GM23338 (cell line): Measurements from ENCODE around the gene KAT2A.

ENCODE experiments used
- CREB1 ChIP-seq: fragments of 250-450 bp; sonication (Bioruptor Pico); IDR thresholded peaks from 2 replicates; pipeline ENCODE4 v1.5.0; 2020; ENCODE audit warnings: low read depth, mild to moderate bottlenecking, moderate library complexity
- EZH2 ChIP-seq: fragments of 200-600 bp; sonication (generic); IDR thresholded peaks from one replicate; pipeline ENCODE4 v1.8.0; 2017; ENCODE audit warnings: antibody characterized with exemption, mild to moderate bottlenecking, low read depth; ENCODE audit not compliant: unreplicated experiment
- EZH2phosphoT487 ChIP-seq: fragments of 200-600 bp; sonication (generic); IDR thresholded peaks from one replicate; pipeline ENCODE4 v1.8.1; 2018; ENCODE audit warnings: antibody characterized with exemption; ENCODE audit not compliant: unreplicated experiment
- POLR2AphosphoS5 ChIP-seq: IDR thresholded peaks from 2 replicates; pipeline ENCODE4 v1.6.1; 2016; ENCODE audit warnings: antibody characterized with exemption, low read depth
- STAT1 ChIP-seq: IDR thresholded peaks from one replicate; pipeline ENCODE4 v1.6.1; 2016; ENCODE audit warnings: antibody characterized with exemption; ENCODE audit not compliant: unreplicated experiment
- ZNF114 ChIP-seq: fragments of 250-450 bp; sonication (Bioruptor Pico); IDR thresholded peaks from 2 replicates; pipeline ENCODE4 v1.5.0; 2020; ENCODE audit warnings: mild to moderate bottlenecking, moderate library complexity
- TF ChIP-seq, protein P1 (sequence below), 2 experiments: fragments of 200-600 bp in 1 of 2; sonication (generic) in 1 of 2; conservative IDR thresholded peaks; 2 replicates each; pipeline versions ENCODE4 v1.5.1 to v1.6.1; 2016 to 2017; ENCODE audit warnings: antibody characterized with exemption in 2 of 2, low read depth in 2 of 2, mild to moderate bottlenecking in 2 of 2, moderate library complexity in 1 of 2
- TF ChIP-seq, protein P2 (sequence below): IDR thresholded peaks from one replicate; pipeline ENCODE4 v1.6.1; 2018; ENCODE audit warnings: antibody characterized with exemption; ENCODE audit not compliant: unreplicated experiment
- TF ChIP-seq, protein P3 (sequence below): IDR thresholded peaks from 2 replicates; pipeline ENCODE4 v1.6.1; 2016; ENCODE audit warnings: antibody characterized with exemption

DNA sequence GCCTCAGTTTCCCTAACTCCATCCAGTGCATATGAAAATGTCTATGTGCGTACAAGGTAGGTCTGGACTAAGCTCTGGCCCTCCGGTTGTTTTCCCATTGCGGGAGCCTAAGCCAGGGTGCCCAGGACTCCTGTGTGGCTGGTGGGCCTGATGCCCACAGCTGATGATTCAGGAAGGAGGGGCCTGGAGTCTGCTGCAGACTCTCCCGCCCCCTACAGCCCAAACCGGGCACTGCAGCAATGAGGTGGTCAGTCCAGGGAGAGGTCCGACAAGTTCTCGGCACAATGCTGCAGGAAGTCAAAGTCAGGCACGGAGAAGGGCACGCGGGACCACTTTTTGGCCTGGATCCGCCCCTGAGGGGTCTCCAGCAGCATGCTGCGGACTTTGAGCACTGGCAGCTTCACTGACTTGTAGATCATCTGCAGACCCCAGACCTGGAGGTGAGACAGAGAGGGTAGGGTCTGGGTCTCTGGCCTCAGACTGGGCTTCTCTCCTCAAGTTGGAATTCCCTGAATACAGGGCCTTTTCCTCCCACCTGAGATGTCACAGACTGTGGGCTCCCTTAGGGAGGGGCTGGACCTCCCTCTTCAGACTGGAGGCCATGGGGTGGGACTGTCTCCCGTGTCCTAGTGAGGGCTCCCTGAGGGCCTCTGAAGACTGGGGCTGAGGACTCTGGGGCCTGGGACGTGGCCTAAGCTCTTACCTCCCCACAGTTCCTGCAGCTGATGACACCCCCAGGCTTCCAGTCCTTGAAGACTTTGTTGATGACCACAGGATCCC lies 19.5 kb downstream of the KAT2A start:
- TF ChIP-seq EZH2 (no peak), POLR2AphosphoS5 (no peak), CREB1 (no peak), EZH2phosphoT487 (no peak), STAT1 (no peak), ZNF114 (CRISPR knock-in tag) (no peak)
- TF ChIP-seq, protein P1, sequence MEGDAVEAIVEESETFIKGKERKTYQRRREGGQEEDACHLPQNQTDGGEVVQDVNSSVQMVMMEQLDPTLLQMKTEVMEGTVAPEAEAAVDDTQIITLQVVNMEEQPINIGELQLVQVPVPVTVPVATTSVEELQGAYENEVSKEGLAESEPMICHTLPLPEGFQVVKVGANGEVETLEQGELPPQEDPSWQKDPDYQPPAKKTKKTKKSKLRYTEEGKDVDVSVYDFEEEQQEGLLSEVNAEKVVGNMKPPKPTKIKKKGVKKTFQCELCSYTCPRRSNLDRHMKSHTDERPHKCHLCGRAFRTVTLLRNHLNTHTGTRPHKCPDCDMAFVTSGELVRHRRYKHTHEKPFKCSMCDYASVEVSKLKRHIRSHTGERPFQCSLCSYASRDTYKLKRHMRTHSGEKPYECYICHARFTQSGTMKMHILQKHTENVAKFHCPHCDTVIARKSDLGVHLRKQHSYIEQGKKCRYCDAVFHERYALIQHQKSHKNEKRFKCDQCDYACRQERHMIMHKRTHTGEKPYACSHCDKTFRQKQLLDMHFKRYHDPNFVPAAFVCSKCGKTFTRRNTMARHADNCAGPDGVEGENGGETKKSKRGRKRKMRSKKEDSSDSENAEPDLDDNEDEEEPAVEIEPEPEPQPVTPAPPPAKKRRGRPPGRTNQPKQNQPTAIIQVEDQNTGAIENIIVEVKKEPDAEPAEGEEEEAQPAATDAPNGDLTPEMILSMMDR (conservative IDR thresholded peaks at IDR 0.05; ENCODE audit: low read depth in 2 of 2), result peak; percentile 91 to 98
- TF ChIP-seq, protein P2, sequence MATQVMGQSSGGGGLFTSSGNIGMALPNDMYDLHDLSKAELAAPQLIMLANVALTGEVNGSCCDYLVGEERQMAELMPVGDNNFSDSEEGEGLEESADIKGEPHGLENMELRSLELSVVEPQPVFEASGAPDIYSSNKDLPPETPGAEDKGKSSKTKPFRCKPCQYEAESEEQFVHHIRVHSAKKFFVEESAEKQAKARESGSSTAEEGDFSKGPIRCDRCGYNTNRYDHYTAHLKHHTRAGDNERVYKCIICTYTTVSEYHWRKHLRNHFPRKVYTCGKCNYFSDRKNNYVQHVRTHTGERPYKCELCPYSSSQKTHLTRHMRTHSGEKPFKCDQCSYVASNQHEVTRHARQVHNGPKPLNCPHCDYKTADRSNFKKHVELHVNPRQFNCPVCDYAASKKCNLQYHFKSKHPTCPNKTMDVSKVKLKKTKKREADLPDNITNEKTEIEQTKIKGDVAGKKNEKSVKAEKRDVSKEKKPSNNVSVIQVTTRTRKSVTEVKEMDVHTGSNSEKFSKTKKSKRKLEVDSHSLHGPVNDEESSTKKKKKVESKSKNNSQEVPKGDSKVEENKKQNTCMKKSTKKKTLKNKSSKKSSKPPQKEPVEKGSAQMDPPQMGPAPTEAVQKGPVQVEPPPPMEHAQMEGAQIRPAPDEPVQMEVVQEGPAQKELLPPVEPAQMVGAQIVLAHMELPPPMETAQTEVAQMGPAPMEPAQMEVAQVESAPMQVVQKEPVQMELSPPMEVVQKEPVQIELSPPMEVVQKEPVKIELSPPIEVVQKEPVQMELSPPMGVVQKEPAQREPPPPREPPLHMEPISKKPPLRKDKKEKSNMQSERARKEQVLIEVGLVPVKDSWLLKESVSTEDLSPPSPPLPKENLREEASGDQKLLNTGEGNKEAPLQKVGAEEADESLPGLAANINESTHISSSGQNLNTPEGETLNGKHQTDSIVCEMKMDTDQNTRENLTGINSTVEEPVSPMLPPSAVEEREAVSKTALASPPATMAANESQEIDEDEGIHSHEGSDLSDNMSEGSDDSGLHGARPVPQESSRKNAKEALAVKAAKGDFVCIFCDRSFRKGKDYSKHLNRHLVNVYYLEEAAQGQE, result no peak
- TF ChIP-seq, protein P3, sequence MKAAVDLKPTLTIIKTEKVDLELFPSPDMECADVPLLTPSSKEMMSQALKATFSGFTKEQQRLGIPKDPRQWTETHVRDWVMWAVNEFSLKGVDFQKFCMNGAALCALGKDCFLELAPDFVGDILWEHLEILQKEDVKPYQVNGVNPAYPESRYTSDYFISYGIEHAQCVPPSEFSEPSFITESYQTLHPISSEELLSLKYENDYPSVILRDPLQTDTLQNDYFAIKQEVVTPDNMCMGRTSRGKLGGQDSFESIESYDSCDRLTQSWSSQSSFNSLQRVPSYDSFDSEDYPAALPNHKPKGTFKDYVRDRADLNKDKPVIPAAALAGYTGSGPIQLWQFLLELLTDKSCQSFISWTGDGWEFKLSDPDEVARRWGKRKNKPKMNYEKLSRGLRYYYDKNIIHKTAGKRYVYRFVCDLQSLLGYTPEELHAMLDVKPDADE, result no peak
